Chondrocyte (in vitro differentiated cells): ENCODE data around the gene SPRN. TPM values are rescaled to one million over a fixed set of nuclear protein-coding genes. Genes with fewer than 3 reads are reported as not detected.
"Not testable (repeated sequence)": the region's sequence is repeated elsewhere in the genome, so short reads cannot be mapped to it uniquely, and the experiment has no call there.

Experiments
- DNase-seq: peaks from one replicate; pipeline ENCODE4 v3.0.0; 2021; ENCODE audit warnings: mixed read lengths, low spot score
- H3K27ac Mint-ChIP-seq: one replicate; pipeline ENCODE4 v1.8.0; 2021; ENCODE audit warnings: mild to moderate bottlenecking, moderate library complexity, mixed read lengths; ENCODE audit not compliant: unreplicated experiment
- H3K27me3 Mint-ChIP-seq: 2 replicates; pipeline ENCODE4 v1.8.0; 2021; ENCODE audit warnings: low read depth, mixed read lengths
- H3K36me3 Mint-ChIP-seq: 2 replicates; pipeline ENCODE4 v1.8.0; 2021; ENCODE audit warnings: low read depth, mixed read lengths
- H3K4me1 Mint-ChIP-seq: 2 replicates; pipeline ENCODE4 v1.8.0; 2021; ENCODE audit warnings: low read depth, mild to moderate bottlenecking, mixed read lengths
- H3K4me3 Mint-ChIP-seq: one replicate; pipeline ENCODE4 v1.8.0; 2021; ENCODE audit warnings: mild to moderate bottlenecking, moderate library complexity, mixed read lengths; ENCODE audit not compliant: unreplicated experiment
- H3K9me3 Mint-ChIP-seq: 2 replicates; pipeline ENCODE4 v1.8.0; 2021; ENCODE audit warnings: low read depth, mixed read lengths
- long read RNA-seq: library from polyadenylated mRNA; stranded (forward); transcript quantifications from one replicate; pipeline ENCODE4 v2.0.0, GENCODE V29; 2021
- total RNA-seq: library from RNA; stranded (reverse); gene quantifications from 3 replicates; pipeline ENCODE4 v1.2.1, GENCODE V29; 2021
- TF ChIP-seq, protein P1 (sequence below): fragments of 200-600 bp; sonication (generic); IDR thresholded peaks from 2 replicates; pipeline ENCODE4 v1.5.0; 2021; ENCODE audit warnings: antibody characterized with exemption, mild to moderate bottlenecking, moderate library complexity

Gene SPRN
- 2.4 to 7.3 TPM (median 6.5 TPM) in 3 replicates for total RNA-seq
- long read RNA-seq, transcript SPRN-201 (2 exons, 3,128 nt) = major isoform, 8 of 29 reads
- long read RNA-seq, partial matches to known transcripts = 0 of 29 reads
- long read RNA-seq, other reads (novel, unspliced or antisense) = 21 of 29 reads

DNA sequence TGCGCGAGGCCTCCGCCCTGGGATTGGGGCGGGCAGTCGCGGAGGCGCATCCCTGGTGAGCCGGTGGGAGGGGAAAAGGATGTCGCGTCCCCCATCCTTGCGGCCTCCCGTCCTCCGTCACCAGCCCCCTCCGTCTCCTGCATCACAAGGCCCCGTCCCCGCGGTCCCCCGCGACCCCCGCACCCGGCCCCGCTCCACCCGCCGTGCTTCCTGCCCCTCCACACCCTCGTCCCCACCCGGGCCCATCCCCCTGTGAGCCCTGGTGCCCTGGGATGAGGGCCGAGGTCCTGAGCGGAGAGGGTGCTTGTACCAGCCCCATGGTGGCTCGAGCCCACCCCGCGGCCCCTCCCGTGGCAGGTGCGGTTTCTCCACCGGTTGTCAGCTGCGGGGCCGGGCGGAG lies at the start of gene SPRN:
Gene SPRN (minus strand): TSS at position 25 of the 400 bp plus-strand sequence. CDS start 944 bp downstream, outside the sequence.
- not testable (repeated sequence) for H3K4me1 Mint-ChIP-seq, DNase-seq, H3K27ac Mint-ChIP-seq, H3K9me3 Mint-ChIP-seq, H3K27me3 Mint-ChIP-seq, H3K36me3 Mint-ChIP-seq
- H3K4me3 Mint-ChIP-seq = peak within 1 kb of the TSS; percentile 67

GRCh38 chr10:133474027-133474426 lies 49.6 kb upstream of the SPRN start:
- no peak for DNase-seq
- Mint-ChIP-seq H3K9me3 (peaks cover 5% of the 10 kb centered on the region), H3K27me3 (no peaks in the 10 kb centered on the region)

GRCh38 chr10:133473270-133473669 lies 48.8 kb upstream of the SPRN start:
- H3K4me3 Mint-ChIP-seq = no peak overlapping the region
- TF ChIP-seq, protein P1, sequence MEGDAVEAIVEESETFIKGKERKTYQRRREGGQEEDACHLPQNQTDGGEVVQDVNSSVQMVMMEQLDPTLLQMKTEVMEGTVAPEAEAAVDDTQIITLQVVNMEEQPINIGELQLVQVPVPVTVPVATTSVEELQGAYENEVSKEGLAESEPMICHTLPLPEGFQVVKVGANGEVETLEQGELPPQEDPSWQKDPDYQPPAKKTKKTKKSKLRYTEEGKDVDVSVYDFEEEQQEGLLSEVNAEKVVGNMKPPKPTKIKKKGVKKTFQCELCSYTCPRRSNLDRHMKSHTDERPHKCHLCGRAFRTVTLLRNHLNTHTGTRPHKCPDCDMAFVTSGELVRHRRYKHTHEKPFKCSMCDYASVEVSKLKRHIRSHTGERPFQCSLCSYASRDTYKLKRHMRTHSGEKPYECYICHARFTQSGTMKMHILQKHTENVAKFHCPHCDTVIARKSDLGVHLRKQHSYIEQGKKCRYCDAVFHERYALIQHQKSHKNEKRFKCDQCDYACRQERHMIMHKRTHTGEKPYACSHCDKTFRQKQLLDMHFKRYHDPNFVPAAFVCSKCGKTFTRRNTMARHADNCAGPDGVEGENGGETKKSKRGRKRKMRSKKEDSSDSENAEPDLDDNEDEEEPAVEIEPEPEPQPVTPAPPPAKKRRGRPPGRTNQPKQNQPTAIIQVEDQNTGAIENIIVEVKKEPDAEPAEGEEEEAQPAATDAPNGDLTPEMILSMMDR = no peak
- no peaks in the 10 kb centered on the region for H3K27me3 Mint-ChIP-seq
- peaks cover 14% of the 10 kb centered on the region for H3K36me3 Mint-ChIP-seq
- no peak overlapping the region for H3K27ac Mint-ChIP-seq
- no peaks in the 10 kb centered on the region for H3K4me1 Mint-ChIP-seq
- peaks cover 5% of the 10 kb centered on the region for H3K9me3 Mint-ChIP-seq
- no peak for DNase-seq

More at GRCh38 chr10:133474027-133474426, 49.6 kb upstream of the SPRN start:
- TF ChIP-seq, protein P1 = no peak
- H3K4me1 Mint-ChIP-seq = no peaks in the 10 kb centered on the region
- H3K36me3 Mint-ChIP-seq = peaks cover 11% of the 10 kb centered on the region
- H3K27ac Mint-ChIP-seq = no peak overlapping the region
- no peak overlapping the region for H3K4me3 Mint-ChIP-seq

- H3K36me3 Mint-ChIP-seq = peaks cover 24% of the 10 kb centered on the region
- H3K9me3 Mint-ChIP-seq = peaks cover 5% of the 10 kb centered on the region
- no peak for DNase-seq
- H3K4me1 Mint-ChIP-seq = no peaks in the 10 kb centered on the region
- no peak overlapping the region for H3K4me3 Mint-ChIP-seq
- TF ChIP-seq, protein P1 = no peak
- H3K27ac Mint-ChIP-seq = no peak overlapping the region
- no peaks in the 10 kb centered on the region for H3K27me3 Mint-ChIP-seq
Observed at GRCh38 chr10:133471300-133472109, 47.1 kb upstream of the SPRN start.

DNA sequence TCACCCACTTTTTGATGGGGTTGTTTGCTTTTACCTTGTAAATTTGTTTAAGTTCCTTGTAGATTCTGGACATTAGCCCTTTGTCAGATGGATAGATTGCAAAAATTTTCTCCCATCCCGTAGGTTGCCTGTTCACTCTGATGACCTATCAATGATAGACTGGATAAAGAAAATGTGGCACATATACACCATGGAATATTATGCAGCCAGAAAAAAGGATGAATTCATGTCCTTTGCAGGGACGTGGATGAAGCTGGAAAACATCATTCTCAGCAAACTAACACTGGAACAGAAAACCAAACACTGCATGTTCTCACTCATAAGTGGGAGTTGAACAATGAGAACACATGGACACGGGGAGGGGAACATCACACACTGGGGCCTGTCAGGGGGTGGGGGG lies 44.8 kb upstream of the SPRN start:
- peaks cover 24% of the 10 kb centered on the region for H3K36me3 Mint-ChIP-seq
- not testable (repeated sequence) for H3K4me1 Mint-ChIP-seq, H3K27me3 Mint-ChIP-seq, H3K4me3 Mint-ChIP-seq, DNase-seq, H3K27ac Mint-ChIP-seq, H3K9me3 Mint-ChIP-seq

DNA sequence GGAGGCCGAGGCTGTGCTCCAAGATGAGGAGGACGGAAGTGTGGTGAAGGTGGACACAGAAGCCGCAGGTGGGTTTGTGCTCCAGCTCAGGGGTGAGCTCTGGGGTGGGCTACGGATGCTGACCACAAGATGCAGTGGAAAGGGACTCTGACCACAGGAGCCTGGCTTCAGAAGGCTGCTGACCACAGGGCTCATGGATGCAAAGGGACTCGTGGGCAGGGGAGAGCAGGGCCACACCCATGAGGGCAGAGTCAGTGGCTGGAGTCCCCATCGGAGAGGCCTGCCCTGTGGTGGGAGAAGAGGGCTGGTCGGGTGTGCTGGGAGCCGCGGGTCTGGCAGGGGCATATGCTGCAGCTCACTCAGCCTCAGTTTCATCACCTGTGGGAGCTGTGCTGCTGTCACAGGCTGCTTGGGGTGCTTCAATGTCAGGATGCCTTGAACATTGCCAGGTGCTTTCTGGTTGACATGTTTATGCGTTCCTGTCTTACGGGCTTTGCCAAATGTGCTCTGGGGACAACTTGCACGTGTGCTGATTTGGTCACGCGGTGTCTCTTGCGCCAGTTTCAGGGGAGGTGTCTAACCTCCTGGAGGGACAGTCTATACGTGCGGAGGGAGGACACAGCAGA lies 43.0 kb upstream of the SPRN start:
- no peak overlapping the region for H3K27ac Mint-ChIP-seq
- TF ChIP-seq, protein P1 = no peak
- H3K27me3 Mint-ChIP-seq = no peaks in the 10 kb centered on the region
- H3K4me3 Mint-ChIP-seq = no peak overlapping the region
- no peaks in the 10 kb centered on the region for H3K4me1 Mint-ChIP-seq
- H3K36me3 Mint-ChIP-seq = peaks cover 21% of the 10 kb centered on the region
- DNase-seq = peak; percentile 72
- H3K9me3 Mint-ChIP-seq = peaks cover 15% of the 10 kb centered on the region
